Endothelial cell of umbilical vein (primary cell): ENCODE measurements around the gene SEMA4F. TPM values are rescaled to one million over a fixed set of nuclear protein-coding genes. Genes with fewer than 3 reads are reported as not detected.

Experiments used
- BruUV-seq: library from RNA; stranded (reverse); fragments of 400-500 nt; replicated peaks from 2 replicates; lab custom pipeline; 2021; lab: Mats Ljungman, UMichigan
- CTCF ChIA-PET: fragments of 300-600, 350-600 bp; sonication (Branson Sonifier 250); formaldehyde crosslinking; loops from one replicate; lab custom pipeline; 2021; ENCODE audit warnings: antibody characterized with exemption, inconsistent platforms; lab: Charles Lee
- POLR2A ChIA-PET: fragments of 300-600, 350-600 bp; sonication (Branson Sonifier 250); formaldehyde crosslinking; loops from one replicate; lab custom pipeline; 2021; ENCODE audit warnings: antibody characterized with exemption, inconsistent platforms; lab: Charles Lee
- DNase-seq: peaks from one replicate; pipeline ENCODE4 v3.0.0-alpha.2; 2011; ENCODE audit warnings: low read depth, low spot score
- FAIRE-seq: peaks from 2 replicates; lab custom pipeline; 2011; peaks lifted over from hg19 to GRCh38; lab: Jason Lieb, UNC
- H2AFZ ChIP-seq: 2 replicates; pipeline ENCODE4 v1.6.0; 2012; ENCODE audit warnings: low read depth, low read length, control low read depth, inconsistent platforms
- H3K27ac ChIP-seq: 2 replicates; pipeline ENCODE4 v1.5.1; 2011; ENCODE audit warnings: low read depth, mild to moderate bottlenecking, control low read depth, low read length, moderate library complexity; ENCODE audit not compliant: insufficient read depth
- H3K27me3 ChIP-seq, 2 experiments: 2 replicates each; pipeline versions ENCODE4 v1.6.0 to v1.6.1; 2011; ENCODE audit warnings: low read length in 2 of 2, mixed read lengths in 1 of 2; ENCODE audit not compliant: control insufficient read depth in 2 of 2, insufficient read depth in 2 of 2
- H3K36me3 ChIP-seq, 2 experiments: 2 replicates in 1 of 2; 3 replicates in 1 of 2; pipeline ENCODE4 v1.5.1; 2011; ENCODE audit warnings: low read length in 2 of 2, mild to moderate bottlenecking in 1 of 2, moderate library complexity in 1 of 2; ENCODE audit not compliant: control insufficient read depth in 2 of 2, insufficient read depth in 2 of 2; ENCODE audit errors: extremely low read depth in 1 of 2
- H3K4me1 ChIP-seq: 3 replicates; pipeline ENCODE4 v1.5.1; 2011; ENCODE audit warnings: mild to moderate bottlenecking, low read length; ENCODE audit not compliant: control insufficient read depth, insufficient read depth; ENCODE audit errors: extremely low read depth
- H3K4me2 ChIP-seq: 2 replicates; pipeline ENCODE4 v1.6.1; 2011; ENCODE audit warnings: low read length, control low read depth, mixed read lengths; ENCODE audit not compliant: insufficient read depth
- H3K4me3 ChIP-seq, 3 experiments: fragments of 200-600 bp in 1 of 3; sonication (generic), shearing (Covaris generic) in 1 of 3; replicated peaks in 1 of 3; 2 replicates each; pipeline ENCODE4 v1.5.1; 2011 to 2016; ENCODE audit warnings: control low read depth in 3 of 3, low read length in 3 of 3, mild to moderate bottlenecking in 2 of 3, inconsistent platforms in 1 of 3, low read depth in 1 of 3, moderate library complexity in 1 of 3; ENCODE audit not compliant: insufficient read depth in 1 of 3
- H3K79me2 ChIP-seq: 2 replicates; pipeline ENCODE4 v1.6.0; 2012; ENCODE audit warnings: low read length, inconsistent platforms; ENCODE audit not compliant: control insufficient read depth, insufficient read depth
- H3K9ac ChIP-seq: replicated peaks from 2 replicates; pipeline ENCODE3; 2011; ENCODE audit warnings: low read length, control low read depth; ENCODE audit not compliant: insufficient read depth; ENCODE audit errors: extremely low read depth
- H3K9me1 ChIP-seq: replicated peaks from 3 replicates; pipeline ENCODE4 v1.6.0; 2011; ENCODE audit warnings: mild to moderate bottlenecking, low read length; ENCODE audit not compliant: control insufficient read depth, insufficient read depth; ENCODE audit errors: extremely low read depth
- H3K9me3 ChIP-seq: replicated peaks from 2 replicates; pipeline ENCODE4 v1.5.1; 2012; ENCODE audit warnings: low read length, inconsistent platforms; ENCODE audit not compliant: control insufficient read depth, insufficient read depth
- H4K20me1 ChIP-seq: replicated peaks from 2 replicates; pipeline ENCODE3; 2011; ENCODE audit warnings: mild to moderate bottlenecking, low read length; ENCODE audit not compliant: control insufficient read depth, insufficient read depth; ENCODE audit errors: extremely low read depth
- CTCF ChIP-seq, 2 donors: IDR thresholded peaks; 1 replicate in 1 of 2; 2 replicates in 1 of 2; pipeline ENCODE4 v1.5.1; 2011; ENCODE audit warnings: low read length in 2 of 2, mild to moderate bottlenecking in 2 of 2, moderate library complexity in 2 of 2, control low read depth in 1 of 2, inconsistent platforms in 1 of 2, low read depth in 1 of 2; ENCODE audit not compliant: insufficient read depth in 1 of 2; ENCODE audit errors: extremely low read depth in 1 of 2
- EZH2 ChIP-seq: IDR thresholded peaks from 2 replicates; pipeline ENCODE4 v1.6.1; 2012; ENCODE audit warnings: borderline replicate concordance, low read depth, mild to moderate bottlenecking, moderate library complexity, low read length, inconsistent platforms; ENCODE audit not compliant: severe bottlenecking
- FOS ChIP-seq: IDR thresholded peaks from 2 replicates; pipeline ENCODE4 v1.6.1; 2011; ENCODE audit warnings: mild to moderate bottlenecking, low read length, moderate library complexity, borderline replicate concordance; ENCODE audit not compliant: insufficient read depth
- GATA2 ChIP-seq: IDR thresholded peaks from 2 replicates; pipeline ENCODE4 v1.7.0; 2011; ENCODE audit warnings: low read depth, mild to moderate bottlenecking, moderate library complexity, mixed read lengths, low read length; ENCODE audit not compliant: insufficient read length, insufficient read depth
- POLR2A ChIP-seq: IDR thresholded peaks from 2 replicates; pipeline ENCODE4 v1.6.1; 2012; ENCODE audit warnings: low read depth, mild to moderate bottlenecking, control low read depth, low read length
- POLR2AphosphoS5 ChIP-seq: IDR thresholded peaks from 2 replicates; pipeline ENCODE4 v1.6.1; 2012; ENCODE audit warnings: low read depth, mild to moderate bottlenecking, control low read depth, low read length, moderate library complexity; ENCODE audit not compliant: insufficient read depth
- dilution Hi-C: fragments of 300-500 bp; cut with MboI; formaldehyde crosslinking; loops from one replicate; pipeline ENCODE4 v1.15.0; 2019; ENCODE audit warnings: low sequenced_read_pairs; ENCODE audit not compliant: extremely low pct_ligation_motif_present
- intact Hi-C: fragments of 100-400 bp; cut with micrococcal nuclease; formaldehyde crosslinking; loops from one replicate; pipeline ENCODE4 v1.10.0; 2022
- polyA plus RNA-seq, 4 experiments: library from polyadenylated mRNA; depleted of rRNA in 3 of 4; stranded (reverse) in 3 of 4; unstranded in 1 of 4; fragments of >200 nt; gene quantifications; 2 replicates each; pipeline versions ENCODE4 v1.2.1 to v1.2.3, GENCODE V29; 2011 to 2012; ENCODE audit warnings: missing spikeins in 1 of 4
- total RNA-seq: library from RNA; stranded (reverse); gene quantifications from 2 replicates; pipeline ENCODE4 v1.2.3, GENCODE V29; 2021
- TF ChIP-seq, protein P1 (sequence below): IDR thresholded peaks from 2 replicates; pipeline ENCODE4 v1.6.1; 2011; ENCODE audit not compliant: insufficient read depth, insufficient read length

The SEMA4F gene
- total and polyA plus RNA-seq, 2 donors (not counting 3 experiments of a cell fraction or from before 2014, with no cell fraction given): 5.3 to 6.0 TPM

GRCh38 chr2:74668087-74668486 is 14.0 kb downstream of the SEMA4F start:
- TF ChIP-seq POLR2A (no peak), CTCF (IDR thresholded peaks at IDR 0.05; ENCODE audit: extremely low read depth in 1 of 2, insufficient read depth in 1 of 2, low read depth in 1 of 2, low read length in 2 of 2) (no peak), EZH2 (no peak), FOS (no peak), POLR2AphosphoS5 (no peak), GATA2 (no peak)
- TF ChIP-seq, protein P1, sequence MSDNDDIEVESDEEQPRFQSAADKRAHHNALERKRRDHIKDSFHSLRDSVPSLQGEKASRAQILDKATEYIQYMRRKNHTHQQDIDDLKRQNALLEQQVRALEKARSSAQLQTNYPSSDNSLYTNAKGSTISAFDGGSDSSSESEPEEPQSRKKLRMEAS: no peak
- no peak overlapping the region for H3K9ac ChIP-seq
- no peak for DNase-seq
- no peaks in the 10 kb centered on the region for H3K79me2 ChIP-seq
- H3K9me3 ChIP-seq: no peaks in the 10 kb centered on the region
- H3K27me3 ChIP-seq: no peaks in the 10 kb centered on the region
- dilution Hi-C loops: no loop called here
- intact Hi-C loops: no loop called here
- no peaks in the 10 kb centered on the region for H3K9me1 ChIP-seq
- no peak overlapping the region for H3K4me2 ChIP-seq
- no peaks in the 10 kb centered on the region for H3K36me3 ChIP-seq
- no peak overlapping the region for H3K27ac ChIP-seq
- POLR2A ChIA-PET: no interaction called here
- CTCF ChIA-PET: interaction anchor here (1.4 kb wide), 1 partner anchor 13 kb away, joined by 6 read pairs; no protein-coding TSS in a partner anchor
- H3K4me1 ChIP-seq: no peaks in the 10 kb centered on the region
- H2AFZ ChIP-seq: no peak overlapping the region
- no TSS peak for BruUV-seq
- no peaks in the 10 kb centered on the region for H4K20me1 ChIP-seq
- no peak overlapping the region for H3K4me3 ChIP-seq
- no peak for FAIRE-seq
